ENCODE measurements around the gene GZMB.

Gene GZMB

GRCh38 chr14:24632761-24633160 is 1.2 kb downstream of the GZMB start:
- no peak for TF ChIP-seq CTCF (IDR thresholded peaks at IDR 0.05; ENCODE audit: low read depth, low read length)
- DNase-seq (ENCODE audit: low read depth, low spot score): no peak
- in situ Hi-C loops (cut with HindIII; ENCODE audit: low sequenced_read_pairs): no loop called here

GRCh38 chr14:24632336-24632735 is 1.7 kb downstream of the GZMB start:
- DNase-seq (ENCODE audit: low read depth, low spot score): no peak
- no peak overlapping the region for H3K4me3 ChIP-seq (ENCODE audit: low read depth, low read length)
- in situ Hi-C loops (cut with HindIII; ENCODE audit: low sequenced_read_pairs): no loop called here

More at GRCh38 chr14:24632761-24633160, 1.2 kb downstream of the GZMB start:
- H3K4me3 ChIP-seq (ENCODE audit: low read depth, low read length): no peak overlapping the region

GRCh38 chr14:24631749-24632335 is 2.1 kb downstream of the GZMB start:
- no peak for DNase-seq (ENCODE audit: low read depth, low spot score)
- in situ Hi-C loops (cut with HindIII; ENCODE audit: low sequenced_read_pairs): no loop called here
- TF ChIP-seq CTCF (IDR thresholded peaks at IDR 0.05; ENCODE audit: low read depth, low read length): no peak
- no peak overlapping the region for H3K4me3 ChIP-seq (ENCODE audit: low read depth, low read length)

More at GRCh38 chr14:24632336-24632735, 1.7 kb downstream of the GZMB start:
- TF ChIP-seq CTCF (IDR thresholded peaks at IDR 0.05; ENCODE audit: low read depth, low read length): no peak

- no peak overlapping the region for H3K4me3 ChIP-seq (ENCODE audit: low read depth, low read length)
- no peak for TF ChIP-seq CTCF (IDR thresholded peaks at IDR 0.05; ENCODE audit: low read depth, low read length)
- no peak for DNase-seq (ENCODE audit: low read depth, low spot score)
- in situ Hi-C loops (cut with HindIII; ENCODE audit: low sequenced_read_pairs): no loop called here
Measured at GRCh38 chr14:24630872-24631477, 3.0 kb downstream of the GZMB start.

- no peak overlapping the region for H3K4me3 ChIP-seq (ENCODE audit: low read depth, low read length)
- in situ Hi-C loops (cut with HindIII; ENCODE audit: low sequenced_read_pairs): no loop called here
- DNase-seq (ENCODE audit: low read depth, low spot score): no peak
- no peak for TF ChIP-seq CTCF (IDR thresholded peaks at IDR 0.05; ENCODE audit: low read depth, low read length)
Measured at GRCh38 chr14:24630087-24630871, 3.7 kb downstream of the GZMB start.

GRCh38 chr14:24629521-24629920 is 4.5 kb downstream of the GZMB start:
- H3K4me3 ChIP-seq (ENCODE audit: low read depth, low read length): no peak overlapping the region
- no peak for TF ChIP-seq CTCF (IDR thresholded peaks at IDR 0.05; ENCODE audit: low read depth, low read length)
- DNase-seq (ENCODE audit: low read depth, low spot score): no peak
- in situ Hi-C loops (cut with HindIII; ENCODE audit: low sequenced_read_pairs): no loop called here

All from astrocyte of the spinal cord (primary cell).